ENCODE results near the gene POR.
"Not testable (repeated sequence)": the region's sequence is repeated elsewhere in the genome, so short reads cannot be mapped to it uniquely, and the experiment has no call there.

Gene POR

GRCh38 chr7:75885036-75885435 is 29.9 kb upstream of the POR start:
- no peak for DNase-seq (ENCODE audit: low spot score)

GRCh38 chr7:75887669-75888369 is 27.1 kb upstream of the POR start:
- DNase-seq (ENCODE audit: low spot score) = no peak

- DNase-seq (ENCODE audit: low spot score) = no peak
These were observed 26.3 kb upstream of the POR start for GRCh38 chr7:75888464-75889222.

- no peak for DNase-seq (ENCODE audit: low spot score)
These were observed 25.6 kb upstream of the POR start for GRCh38 chr7:75889223-75889825.

- DNase-seq (ENCODE audit: low spot score) = no peak
These were observed 25.1 kb upstream of the POR start for GRCh38 chr7:75889826-75890225.

GRCh38 chr7:75891237-75891636 is 23.7 kb upstream of the POR start:
- not testable (repeated sequence) for DNase-seq (ENCODE audit: low spot score)

GRCh38 chr7:75891815-75892411 is 23.0 kb upstream of the POR start:
- DNase-seq (ENCODE audit: low spot score) = no peak

- no peak for DNase-seq (ENCODE audit: low spot score)
These were observed 22.2 kb upstream of the POR start for GRCh38 chr7:75892634-75893272.

- no peak for DNase-seq (ENCODE audit: low spot score)
These were observed 18.1 kb upstream of the POR start for GRCh38 chr7:75896803-75897327.

- no peak for DNase-seq (ENCODE audit: low spot score)
These were observed 14.2 kb upstream of the POR start for GRCh38 chr7:75900617-75901315.

- DNase-seq (ENCODE audit: low spot score) = no peak
These were observed 9.0 kb upstream of the POR start for GRCh38 chr7:75905785-75906604.

- DNase-seq (ENCODE audit: low spot score) = no peak
These were observed 7.8 kb upstream of the POR start for GRCh38 chr7:75906991-75907667.

GRCh38 chr7:75907668-75908039 is 7.3 kb upstream of the POR start:
- not testable (repeated sequence) for DNase-seq (ENCODE audit: low spot score)

GRCh38 chr7:75909521-75910132 is 5.3 kb upstream of the POR start:
- no peak for DNase-seq (ENCODE audit: low spot score)

- not testable (repeated sequence) for DNase-seq (ENCODE audit: low spot score)
These were observed 3.8 kb upstream of the POR start for GRCh38 chr7:75911186-75911585.

GRCh38 chr7:75913437-75913836 is 1.5 kb upstream of the POR start:
- DNase-seq (ENCODE audit: low spot score) = no peak

GRCh38 chr7:75914169-75914654 is 743 bp upstream of the POR start:
- no peak for DNase-seq (ENCODE audit: low spot score)

GRCh38 chr7:75915416-75916156 is 631 bp downstream of the POR start:
- DNase-seq (ENCODE audit: low spot score) = peak; percentile 45

- DNase-seq (ENCODE audit: low spot score) = no peak
These were observed 1.3 kb downstream of the POR start for GRCh38 chr7:75916259-75916658.

All from RKO (cell line).